Measurements from ENCODE around the gene ZSWIM5.

GRCh38 chr1:45079533-45079932, 126.9 kb downstream of the ZSWIM5 start:
- no peak for TF ChIP-seq CTCF (IDR thresholded peaks at IDR 0.05; ENCODE audit: low read length)
- TF ChIP-seq EZH2 (optimal IDR thresholded peaks at IDR 0.05; ENCODE audit: low read depth, low read length), result no peak
